Neuronal stem cell (in vitro differentiated cells): ENCODE measurements around the gene PCCB.

ENCODE experiments used
- DNase-seq: peaks from one replicate; pipeline ENCODE4 v3.0.0-alpha.2; 2013; ENCODE audit warnings: low spot score
- H2AFZ ChIP-seq: one replicate; pipeline ENCODE4 v1.6.1; 2013; ENCODE audit warnings: mild to moderate bottlenecking, low read length, inconsistent platforms
- H2AK5ac ChIP-seq: 2 replicates; pipeline ENCODE4 v1.6.1; 2013; ENCODE audit warnings: low read depth, mild to moderate bottlenecking, inconsistent platforms, low read length, moderate library complexity, mixed read lengths
- H2BK120ac ChIP-seq: 2 replicates; pipeline ENCODE4 v1.6.1; 2013; ENCODE audit warnings: low read depth, mild to moderate bottlenecking, inconsistent platforms, low read length, moderate library complexity, mixed read lengths
- H2BK12ac ChIP-seq: one replicate; pipeline ENCODE4 v1.6.1; 2013; ENCODE audit warnings: low read length, inconsistent platforms
- H2BK15ac ChIP-seq: 2 replicates; pipeline ENCODE4 v1.6.1; 2013; ENCODE audit warnings: mild to moderate bottlenecking, low read length, inconsistent platforms, mixed read lengths
- H2BK5ac ChIP-seq: one replicate; pipeline ENCODE4 v1.6.1; 2013; ENCODE audit warnings: inconsistent platforms, mild to moderate bottlenecking, low read length, moderate library complexity
- H3K14ac ChIP-seq: one replicate; pipeline ENCODE4 v1.6.1; 2013; ENCODE audit warnings: low read length, inconsistent platforms
- H3K18ac ChIP-seq: 2 replicates; pipeline ENCODE4 v1.6.1; 2013; ENCODE audit warnings: low read length, inconsistent platforms
- H3K23ac ChIP-seq: 2 replicates; pipeline ENCODE4 v1.6.1; 2013; ENCODE audit warnings: low read depth, mild to moderate bottlenecking, mixed read lengths, low read length, inconsistent platforms; ENCODE audit not compliant: poor library complexity
- H3K27ac ChIP-seq: replicated peaks from 3 replicates; pipeline ENCODE4 v1.5.1; 2013; ENCODE audit warnings: low read length, inconsistent platforms
- H3K27me3 ChIP-seq, 3 experiments: 2 replicates each; pipeline ENCODE4 v1.6.1; 2013; ENCODE audit warnings: low read length in 3 of 3, mild to moderate bottlenecking in 2 of 3, inconsistent platforms in 1 of 3, low read depth in 1 of 3, mixed read lengths in 1 of 3, moderate library complexity in 1 of 3; ENCODE audit not compliant: control insufficient read depth in 3 of 3, insufficient read depth in 3 of 3
- H3K36me3 ChIP-seq, 2 donors: replicated peaks in 1 of 2; 2 replicates each; pipeline ENCODE4 v1.6.1; 2013; ENCODE audit warnings: low read length in 2 of 2; ENCODE audit not compliant: control insufficient read depth in 2 of 2, insufficient read depth in 2 of 2
- H3K4ac ChIP-seq: 2 replicates; pipeline ENCODE4 v1.6.1; 2013; ENCODE audit warnings: inconsistent platforms, mild to moderate bottlenecking, low read length, moderate library complexity
- H3K4me1 ChIP-seq, 2 donors: 1 replicate in 1 of 2; 2 replicates in 1 of 2; pipeline ENCODE4 v1.6.1; 2013; ENCODE audit warnings: low read length in 2 of 2, low read depth in 1 of 2; ENCODE audit not compliant: control insufficient read depth in 2 of 2, insufficient read depth in 1 of 2
- H3K4me2 ChIP-seq: one replicate; pipeline ENCODE4 v1.6.1; 2013; ENCODE audit warnings: mild to moderate bottlenecking, low read length, inconsistent platforms; ENCODE audit not compliant: insufficient read depth, poor library complexity, severe bottlenecking
- H3K4me3 ChIP-seq, 2 donors: 2 replicates each; pipeline ENCODE4 v1.5.1; 2013; ENCODE audit warnings: low read length in 2 of 2, mild to moderate bottlenecking in 2 of 2, inconsistent platforms in 1 of 2, moderate library complexity in 1 of 2
- H3K79me1 ChIP-seq: one replicate; pipeline ENCODE4 v1.6.1; 2013; ENCODE audit warnings: low read depth, mild to moderate bottlenecking, inconsistent platforms, low read length, moderate library complexity
- H3K9ac ChIP-seq: one replicate; pipeline ENCODE4 v1.6.1; 2013; ENCODE audit warnings: mild to moderate bottlenecking, low read depth, low read length, inconsistent platforms; ENCODE audit not compliant: poor library complexity
- H3K9me3 ChIP-seq, 2 donors: replicated peaks in 1 of 2; 2 replicates each; pipeline versions ENCODE3 to v1.6.1; 2013; ENCODE audit warnings: low read length in 2 of 2, mild to moderate bottlenecking in 2 of 2, inconsistent platforms in 1 of 2, low read depth in 1 of 2, mixed read lengths in 1 of 2, moderate library complexity in 1 of 2; ENCODE audit not compliant: control insufficient read depth in 2 of 2, insufficient read depth in 1 of 2
- H4K8ac ChIP-seq: one replicate; pipeline ENCODE4 v1.6.1; 2013; ENCODE audit warnings: low read depth, mild to moderate bottlenecking, inconsistent platforms, low read length, moderate library complexity
- H4K91ac ChIP-seq: one replicate; pipeline ENCODE4 v1.6.1; 2013; ENCODE audit warnings: low read length, low read depth, mild to moderate bottlenecking, inconsistent platforms; ENCODE audit not compliant: poor library complexity
- WGBS, 2 donors: extraction: QIAGEN DNeasy Blood & Tissue Kit; methylation state at CpG; one replicate each; pipeline ENCODE4 v1.1.7; 2013; ENCODE audit warnings: missing lambda C conversion rate in 2 of 2, mixed read lengths in 1 of 2; ENCODE audit not compliant: insufficient read length in 2 of 2, insufficient replicate concordance in 1 of 2; ENCODE audit errors: extremely low coverage in 2 of 2; 5-methylcytosine and 5-hydroxymethylcytosine counted together

PCCB gene

GRCh38 chr3:136293279-136293678 is 43.1 kb downstream of the PCCB start:
- Histone ChIP-seq H3K4me2 (no peak overlapping the region), H3K4ac (no peak overlapping the region), H3K27me3 (peaks cover 0 to 3% (median 0%) of the 10 kb centered on the region in 3 experiments), H3K4me3 (no peak overlapping the region), H3K4me1 (no peaks in the 10 kb centered on the region), H3K27ac (no peak overlapping the region), H3K79me1 (peaks cover 4% of the 10 kb centered on the region), H2AFZ (no peak overlapping the region), H2BK120ac (no peak overlapping the region), H3K36me3 (peaks cover 14 to 60% of the 10 kb centered on the region in 2 donors), H3K23ac (no peak overlapping the region), H2BK5ac (no peak overlapping the region), H3K18ac (no peak overlapping the region), H2BK12ac (no peak overlapping the region), H2BK15ac (no peak overlapping the region), H3K9ac (no peak overlapping the region), H3K14ac (no peak overlapping the region), H2AK5ac (no peak overlapping the region), H3K9me3 (peaks cover 0 to 16% of the 10 kb centered on the region in 2 donors), H4K8ac (no peak overlapping the region), H4K91ac (no peak overlapping the region)
- DNase-seq, result no peak
- no CpG with 5 or more reads among the region's 2 CpGs for WGBS, 2 donors

- Histone ChIP-seq H2BK120ac (no peak overlapping the region), H4K91ac (no peak overlapping the region), H3K9ac (no peak overlapping the region), H2BK15ac (no peak overlapping the region), H3K23ac (no peak overlapping the region), H2AK5ac (no peak overlapping the region), H3K27me3 (peaks cover 0 to 3% (median 0%) of the 10 kb centered on the region in 3 experiments), H3K4me3 (no peak overlapping the region), H3K27ac (no peak overlapping the region), H2BK12ac (no peak overlapping the region), H4K8ac (no peak overlapping the region), H2AFZ (no peak overlapping the region), H3K4ac (no peak overlapping the region), H3K9me3 (peaks cover 0 to 16% of the 10 kb centered on the region in 2 donors), H3K18ac (no peak overlapping the region), H3K79me1 (peaks cover 4% of the 10 kb centered on the region), H2BK5ac (no peak overlapping the region), H3K4me1 (no peaks in the 10 kb centered on the region), H3K36me3 (peaks cover 18 to 69% of the 10 kb centered on the region in 2 donors), H3K14ac (no peak overlapping the region), H3K4me2 (no peak overlapping the region)
- WGBS, 2 donors, result no CpG with 5 or more reads among the region's 1 CpG
- no peak for DNase-seq
Observed at GRCh38 chr3:136294176-136294575, 44.0 kb downstream of the PCCB start.

- H3K14ac ChIP-seq, result no peak overlapping the region
- no peak overlapping the region for H3K9ac ChIP-seq
- no peak overlapping the region for H3K27ac ChIP-seq
- no peak overlapping the region for H4K91ac ChIP-seq
- no peak overlapping the region for H3K18ac ChIP-seq
- H2BK12ac ChIP-seq, result no peak overlapping the region
- H2BK120ac ChIP-seq, result no peak overlapping the region
- H3K36me3 ChIP-seq, result peaks cover 32 to 83% of the 10 kb centered on the region in 2 donors
- no peaks in the 10 kb centered on the region for H3K4me1 ChIP-seq
- no peak overlapping the region for H4K8ac ChIP-seq
- H3K4me3 ChIP-seq, result no peak overlapping the region
- no peak overlapping the region for H2BK15ac ChIP-seq
- H3K4me2 ChIP-seq, result no peak overlapping the region
- H2AK5ac ChIP-seq, result no peak overlapping the region
- H3K23ac ChIP-seq, result no peak overlapping the region
- no peak for DNase-seq
- peaks cover 5% of the 10 kb centered on the region for H3K79me1 ChIP-seq
- H3K9me3 ChIP-seq, result peaks cover 1 to 9% of the 10 kb centered on the region in 2 donors
- H2BK5ac ChIP-seq, result no peak overlapping the region
- H2AFZ ChIP-seq, result no peak overlapping the region
- no peak overlapping the region for H3K4ac ChIP-seq
- no CpG with 5 or more reads among the region's 5 CpGs for WGBS, 2 donors
- peaks cover 0 to 3% (median 0%) of the 10 kb centered on the region in 3 experiments for H3K27me3 ChIP-seq
Observed at GRCh38 chr3:136296960-136297359, 46.8 kb downstream of the PCCB start.

- no peak overlapping the region for H3K9ac ChIP-seq
- no peak overlapping the region for H4K8ac ChIP-seq
- H3K79me1 ChIP-seq, result peaks cover 5% of the 10 kb centered on the region
- no peak overlapping the region for H3K4ac ChIP-seq
- H3K36me3 ChIP-seq, result peaks cover 32 to 81% of the 10 kb centered on the region in 2 donors
- peaks cover 1 to 5% of the 10 kb centered on the region in 2 donors for H3K9me3 ChIP-seq
- H3K4me3 ChIP-seq, result no peak overlapping the region
- H4K91ac ChIP-seq, result no peak overlapping the region
- WGBS, 2 donors, result no CpG with 5 or more reads among the region's 8 CpGs
- H2AK5ac ChIP-seq, result no peak overlapping the region
- H3K27me3 ChIP-seq, result peaks cover 0 to 3% (median 0%) of the 10 kb centered on the region in 3 experiments
- no peak overlapping the region for H2AFZ ChIP-seq
- no peak overlapping the region for H3K23ac ChIP-seq
- DNase-seq, result no peak
- H3K4me2 ChIP-seq, result no peak overlapping the region
- no peaks in the 10 kb centered on the region for H3K4me1 ChIP-seq
- no peak overlapping the region for H3K27ac ChIP-seq
- no peak overlapping the region for H2BK5ac ChIP-seq
- H2BK15ac ChIP-seq, result no peak overlapping the region
- H2BK120ac ChIP-seq, result no peak overlapping the region
- H3K14ac ChIP-seq, result no peak overlapping the region
- peak overlapping the region; percentile 2 for H3K18ac ChIP-seq
- no peak overlapping the region for H2BK12ac ChIP-seq
Observed at GRCh38 chr3:136297826-136298225, 47.7 kb downstream of the PCCB start.
